Measurements from ENCODE around the gene OTOA. TPM values are rescaled to one million over a fixed set of nuclear protein-coding genes. Genes with fewer than 3 reads are reported as not detected.

Gene OTOA
- polyA plus RNA-seq, 3 donors = 0.11 to 0.23 (median 0.21) TPM

DNA sequence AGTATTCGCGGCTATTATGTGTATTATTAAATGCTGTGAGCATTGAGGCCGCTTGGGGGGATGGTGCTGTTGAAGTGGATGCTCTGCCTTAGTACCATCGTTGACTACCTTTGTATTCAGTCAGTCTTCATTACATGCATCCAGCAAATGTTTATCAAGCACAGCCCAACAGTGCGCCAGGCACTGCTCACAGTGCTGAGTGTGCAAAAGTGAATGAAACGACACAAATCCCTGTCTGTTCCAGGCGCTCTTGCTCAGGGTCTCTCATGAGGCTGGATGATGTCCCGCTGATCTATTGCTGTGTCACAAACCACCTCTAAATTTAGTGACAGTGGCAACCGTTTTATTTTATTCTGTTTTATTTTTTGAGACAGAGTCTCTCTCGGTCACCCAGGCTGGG is 53.8 kb downstream of the OTOA start:
- Mint-ChIP-seq H3K36me3 (no peaks in the 10 kb centered on the region), H3K4me3 (no peak overlapping the region), H3K4me1 (peaks cover 17% of the 10 kb centered on the region), H3K9me3 (no peaks in the 10 kb centered on the region), H3K27ac (no peak overlapping the region), H3K27me3 (ENCODE audit: low read depth in 3 of 3) (peaks cover 3 to 6% (median 5%) of the 10 kb centered on the region in 3 donors)
- H3K27me3 ChIP-seq (ENCODE audit: control insufficient read depth in 2 of 2, insufficient read depth in 2 of 2, low read length in 2 of 2) = no peaks in the 10 kb centered on the region
- intact Hi-C loops (cut with micrococcal nuclease) = no loop called here
- H3K4me2 ChIP-seq (replicated peaks; ENCODE audit: extremely low read depth, low read length, poor library complexity, severe bottlenecking) = no peak overlapping the region
- WGBS (ENCODE audit: insufficient coverage) = 84% methylated on average over 6 of the region's 10 CpGs
- no peak for TF ChIP-seq CTCF (IDR thresholded peaks at IDR 0.05)
- no peak overlapping the region for H3K9ac ChIP-seq (ENCODE audit: insufficient read depth, low read length, poor library complexity, severe bottlenecking)
- peaks cover 7 to 15% of the 10 kb centered on the region in 2 donors for H3K4me1 ChIP-seq (ENCODE audit: control insufficient read depth in 1 of 2, insufficient read depth in 2 of 2, low read length in 2 of 2)
- H2AFZ ChIP-seq (ENCODE audit: insufficient read depth, low read depth, low read length, poor library complexity, severe bottlenecking) = no peak overlapping the region
- no peaks in the 10 kb centered on the region for H3K9me3 ChIP-seq (replicated peaks in 1 of 2; ENCODE audit: control insufficient read depth in 1 of 2, insufficient read depth in 1 of 2, low read length in 2 of 2)
- H3K36me3 ChIP-seq (replicated peaks in 1 of 2; ENCODE audit: control insufficient read depth in 1 of 2, insufficient read depth in 2 of 2, low read length in 2 of 2) = no peaks in the 10 kb centered on the region
- no peak overlapping the region for H3K27ac ChIP-seq (ENCODE audit: low read depth in 1 of 2, low read length in 2 of 2)
- no peak overlapping the region for H3K4me3 ChIP-seq (replicated peaks in 1 of 3; ENCODE audit: low read depth in 2 of 3, low read length in 3 of 3)
- no peaks in the 10 kb centered on the region for H3K79me2 ChIP-seq (ENCODE audit: insufficient read depth, low read length)
- H4K20me1 ChIP-seq (ENCODE audit: insufficient read depth, low read length) = no peaks in the 10 kb centered on the region
- DNase-seq = no peak

GRCh38 chr16:21719283-21719682 is 55.5 kb downstream of the OTOA start:
- Histone ChIP-seq H4K20me1 (ENCODE audit: insufficient read depth, low read length) (no peaks in the 10 kb centered on the region), H3K9ac (ENCODE audit: insufficient read depth, low read length, poor library complexity, severe bottlenecking) (no peak overlapping the region), H3K4me2 (replicated peaks; ENCODE audit: extremely low read depth, low read length, poor library complexity, severe bottlenecking) (no peak overlapping the region), H3K27me3 (ENCODE audit: control insufficient read depth in 2 of 2, insufficient read depth in 2 of 2, low read length in 2 of 2) (no peaks in the 10 kb centered on the region), H3K79me2 (ENCODE audit: insufficient read depth, low read length) (no peaks in the 10 kb centered on the region), H2AFZ (ENCODE audit: insufficient read depth, low read depth, low read length, poor library complexity, severe bottlenecking) (no peak overlapping the region), H3K27ac (ENCODE audit: low read depth in 1 of 2, low read length in 2 of 2) (no peak overlapping the region), H3K36me3 (replicated peaks in 1 of 2; ENCODE audit: control insufficient read depth in 1 of 2, insufficient read depth in 2 of 2, low read length in 2 of 2) (no peaks in the 10 kb centered on the region), H3K9me3 (replicated peaks in 1 of 2; ENCODE audit: control insufficient read depth in 1 of 2, insufficient read depth in 1 of 2, low read length in 2 of 2) (no peaks in the 10 kb centered on the region), H3K4me1 (ENCODE audit: control insufficient read depth in 1 of 2, insufficient read depth in 2 of 2, low read length in 2 of 2) (peaks cover 0 to 4% of the 10 kb centered on the region in 2 donors), H3K4me3 (replicated peaks in 1 of 3; ENCODE audit: low read depth in 2 of 3, low read length in 3 of 3) (no peak overlapping the region)
- intact Hi-C loops (cut with micrococcal nuclease) = no loop called here
- peaks cover 0 to 2% (median 0%) of the 10 kb centered on the region in 7 donors for H3K9me3 Mint-ChIP-seq
- no peak overlapping the region for H3K27ac Mint-ChIP-seq
- no peaks in the 10 kb centered on the region for H3K36me3 Mint-ChIP-seq
- TF ChIP-seq CTCF (IDR thresholded peaks at IDR 0.05) = no peak
- H3K4me1 Mint-ChIP-seq = peaks cover 5% of the 10 kb centered on the region
- peaks cover 2 to 8% (median 3%) of the 10 kb centered on the region in 3 donors for H3K27me3 Mint-ChIP-seq (ENCODE audit: low read depth in 3 of 3)
- WGBS (ENCODE audit: insufficient coverage) = 79% methylated on average over 4 of the region's 6 CpGs
- no peak overlapping the region for H3K4me3 Mint-ChIP-seq
- no peak for DNase-seq
